ENCODE data around the gene TRAPPC10. TPM values are rescaled to one million over a fixed set of nuclear protein-coding genes. Genes with fewer than 3 reads are reported as not detected.

The TRAPPC10 gene
- total RNA-seq, 1 experiment from 2014 or later: 28.8 TPM

GRCh38 chr21:44052071-44052829 is 40.1 kb downstream of the TRAPPC10 start:
- TF ChIP-seq CTCF (IDR thresholded peaks at IDR 0.05; ENCODE audit: unreplicated experiment): no peak
- H3K27ac Mint-ChIP-seq (ENCODE audit: unreplicated experiment): no peak overlapping the region
- intact Hi-C loops (cut with micrococcal nuclease; ENCODE audit: unreplicated experiment): no loop called here
- no peaks in the 10 kb centered on the region for H3K9me3 Mint-ChIP-seq (ENCODE audit: low read depth, unreplicated experiment)
- DNase-seq: no peak
- peaks cover 10% of the 10 kb centered on the region for H3K36me3 Mint-ChIP-seq (ENCODE audit: insufficient read depth, unreplicated experiment)
- no TSS peak for BruUV-seq (replicated peaks)
- H3K4me3 Mint-ChIP-seq (ENCODE audit: low read depth, unreplicated experiment): no peak overlapping the region
- CTCF ChIA-PET: no interaction called here
- peaks cover 7% of the 10 kb centered on the region for H3K4me1 Mint-ChIP-seq (ENCODE audit: low read depth, unreplicated experiment)
- no peaks in the 10 kb centered on the region for H3K27me3 Mint-ChIP-seq (ENCODE audit: unreplicated experiment)

- H3K9me3 Mint-ChIP-seq (ENCODE audit: low read depth, unreplicated experiment): no peaks in the 10 kb centered on the region
- no peaks in the 10 kb centered on the region for H3K27me3 Mint-ChIP-seq (ENCODE audit: unreplicated experiment)
- BruUV-seq (replicated peaks): no TSS peak
- CTCF ChIA-PET: no interaction called here
- no peak overlapping the region for H3K4me3 Mint-ChIP-seq (ENCODE audit: low read depth, unreplicated experiment)
- no peak overlapping the region for H3K27ac Mint-ChIP-seq (ENCODE audit: unreplicated experiment)
- no peak for DNase-seq
- intact Hi-C loops (cut with micrococcal nuclease; ENCODE audit: unreplicated experiment): no loop called here
- H3K4me1 Mint-ChIP-seq (ENCODE audit: low read depth, unreplicated experiment): peaks cover 7% of the 10 kb centered on the region
- no peak for TF ChIP-seq CTCF (IDR thresholded peaks at IDR 0.05; ENCODE audit: unreplicated experiment)
- peaks cover 12% of the 10 kb centered on the region for H3K36me3 Mint-ChIP-seq (ENCODE audit: insufficient read depth, unreplicated experiment)
Observed at GRCh38 chr21:44052830-44053226, 40.7 kb downstream of the TRAPPC10 start.

- Mint-ChIP-seq H3K27ac (ENCODE audit: unreplicated experiment) (no peak overlapping the region), H3K4me1 (ENCODE audit: low read depth, unreplicated experiment) (peaks cover 7% of the 10 kb centered on the region), H3K4me3 (ENCODE audit: low read depth, unreplicated experiment) (no peak overlapping the region), H3K27me3 (ENCODE audit: unreplicated experiment) (no peaks in the 10 kb centered on the region), H3K36me3 (ENCODE audit: insufficient read depth, unreplicated experiment) (peaks cover 20% of the 10 kb centered on the region), H3K9me3 (ENCODE audit: low read depth, unreplicated experiment) (no peaks in the 10 kb centered on the region)
- no TSS peak for BruUV-seq (replicated peaks)
- intact Hi-C loops (cut with micrococcal nuclease; ENCODE audit: unreplicated experiment): no loop called here
- TF ChIP-seq CTCF (IDR thresholded peaks at IDR 0.05; ENCODE audit: unreplicated experiment): no peak
- CTCF ChIA-PET: no interaction called here
- DNase-seq: no peak
Observed at GRCh38 chr21:44053567-44053966, 41.5 kb downstream of the TRAPPC10 start.

- intact Hi-C loops (cut with micrococcal nuclease; ENCODE audit: unreplicated experiment): no loop called here
- DNase-seq: no peak
- TF ChIP-seq CTCF (IDR thresholded peaks at IDR 0.05; ENCODE audit: unreplicated experiment): no peak
- H3K27me3 Mint-ChIP-seq (ENCODE audit: unreplicated experiment): no peaks in the 10 kb centered on the region
- H3K27ac Mint-ChIP-seq (ENCODE audit: unreplicated experiment): peak overlapping the region; percentile 67
- H3K9me3 Mint-ChIP-seq (ENCODE audit: low read depth, unreplicated experiment): no peaks in the 10 kb centered on the region
- H3K36me3 Mint-ChIP-seq (ENCODE audit: insufficient read depth, unreplicated experiment): peaks cover 24% of the 10 kb centered on the region
- CTCF ChIA-PET: no interaction called here
- no TSS peak for BruUV-seq (replicated peaks)
- H3K4me1 Mint-ChIP-seq (ENCODE audit: low read depth, unreplicated experiment): peaks cover 1% of the 10 kb centered on the region
- no peak overlapping the region for H3K4me3 Mint-ChIP-seq (ENCODE audit: low read depth, unreplicated experiment)
Observed at GRCh38 chr21:44054710-44055109, 42.6 kb downstream of the TRAPPC10 start.

Measured in Calu3 (cell line).